Measurements from ENCODE around the gene MAN2B2.

Gene MAN2B2

GRCh38 chr4:6573986-6574746 lies 823 bp upstream of the MAN2B2 start:
- DNase-seq (ENCODE audit: low read depth), result no peak
- no peak for TF ChIP-seq CTCF (IDR thresholded peaks at IDR 0.05; ENCODE audit: low read length, missing control alignments)
- H3K4me3 ChIP-seq (replicated peaks; ENCODE audit: low read depth, low read length), result peak overlapping the region; percentile 89

GRCh38 chr4:6575503-6576240 lies 683 bp downstream of the MAN2B2 start:
- no peak for TF ChIP-seq CTCF (IDR thresholded peaks at IDR 0.05; ENCODE audit: low read length, missing control alignments)
- no peak for DNase-seq (ENCODE audit: low read depth)
- H3K4me3 ChIP-seq (replicated peaks; ENCODE audit: low read depth, low read length), result peak overlapping the region; percentile 89

GRCh38 chr4:6576512-6576911 lies 1.5 kb downstream of the MAN2B2 start:
- TF ChIP-seq CTCF (IDR thresholded peaks at IDR 0.05; ENCODE audit: low read length, missing control alignments), result no peak
- no peak overlapping the region for H3K4me3 ChIP-seq (replicated peaks; ENCODE audit: low read depth, low read length)
- no peak for DNase-seq (ENCODE audit: low read depth)

GRCh38 chr4:6576932-6577331 lies 1.9 kb downstream of the MAN2B2 start:
- no peak overlapping the region for H3K4me3 ChIP-seq (replicated peaks; ENCODE audit: low read depth, low read length)
- no peak for TF ChIP-seq CTCF (IDR thresholded peaks at IDR 0.05; ENCODE audit: low read length, missing control alignments)
- no peak for DNase-seq (ENCODE audit: low read depth)

GRCh38 chr4:6577409-6577808 lies 2.4 kb downstream of the MAN2B2 start:
- DNase-seq (ENCODE audit: low read depth), result no peak
- H3K4me3 ChIP-seq (replicated peaks; ENCODE audit: low read depth, low read length), result no peak overlapping the region
- no peak for TF ChIP-seq CTCF (IDR thresholded peaks at IDR 0.05; ENCODE audit: low read length, missing control alignments)

GRCh38 chr4:6578221-6578620 lies 3.2 kb downstream of the MAN2B2 start:
- no peak for DNase-seq (ENCODE audit: low read depth)
- no peak for TF ChIP-seq CTCF (IDR thresholded peaks at IDR 0.05; ENCODE audit: low read length, missing control alignments)
- no peak overlapping the region for H3K4me3 ChIP-seq (replicated peaks; ENCODE audit: low read depth, low read length)

Measured in fibroblast of pulmonary artery (primary cell).